ENCODE results near the gene CFDP1. TPM values are rescaled to one million over a fixed set of nuclear protein-coding genes. Genes with fewer than 3 reads are reported as not detected.
"Not testable (repeated sequence)": the region's sequence is repeated elsewhere in the genome, so short reads cannot be mapped to it uniquely, and the experiment has no call there.

Gene CFDP1
- polyA plus RNA-seq, 4 donors = 149 to 200 (median 170) TPM

DNA sequence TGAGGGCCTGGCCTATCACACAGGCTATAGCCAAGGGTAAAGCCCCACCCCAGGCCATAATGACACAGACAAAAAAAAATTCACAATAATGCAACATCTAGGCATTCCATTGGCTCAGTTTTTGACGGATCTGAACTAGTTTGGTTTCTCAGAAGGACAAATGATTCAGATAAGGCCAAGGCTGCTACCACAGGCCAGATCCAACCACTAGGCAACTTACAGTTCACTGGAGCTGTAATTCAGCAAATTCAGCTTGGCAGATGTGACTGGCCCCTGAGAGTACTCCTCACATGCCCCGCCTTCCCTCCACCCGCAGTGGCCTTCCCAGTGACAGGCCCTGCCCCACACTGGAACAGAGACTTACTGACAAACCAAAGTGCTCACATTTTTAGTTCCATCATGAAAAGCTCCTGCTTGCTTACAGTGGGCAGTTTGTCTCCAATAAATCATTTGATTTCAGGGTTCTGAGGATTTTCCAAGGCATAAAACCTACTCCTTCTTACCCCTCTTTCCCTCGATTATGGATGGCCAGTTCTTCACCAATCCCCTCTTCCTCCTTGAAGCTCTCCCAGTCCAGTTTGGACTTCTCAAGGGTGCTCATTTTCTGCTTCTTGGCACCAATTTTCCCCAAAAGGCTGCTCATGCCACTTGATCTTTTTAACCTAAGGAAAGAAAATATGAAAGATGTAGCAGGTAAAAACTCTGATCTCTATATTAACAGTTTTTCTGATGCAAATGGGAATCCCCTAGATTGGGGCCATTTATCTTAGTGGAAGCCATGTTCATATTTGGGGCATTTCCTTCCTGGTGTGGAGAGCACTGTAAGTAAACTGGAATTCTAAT is 128.6 kb downstream of the CFDP1 start:
- DNase-seq (ENCODE audit: low read depth in 4 of 4, low spot score in 3 of 4) = no peak

DNA sequence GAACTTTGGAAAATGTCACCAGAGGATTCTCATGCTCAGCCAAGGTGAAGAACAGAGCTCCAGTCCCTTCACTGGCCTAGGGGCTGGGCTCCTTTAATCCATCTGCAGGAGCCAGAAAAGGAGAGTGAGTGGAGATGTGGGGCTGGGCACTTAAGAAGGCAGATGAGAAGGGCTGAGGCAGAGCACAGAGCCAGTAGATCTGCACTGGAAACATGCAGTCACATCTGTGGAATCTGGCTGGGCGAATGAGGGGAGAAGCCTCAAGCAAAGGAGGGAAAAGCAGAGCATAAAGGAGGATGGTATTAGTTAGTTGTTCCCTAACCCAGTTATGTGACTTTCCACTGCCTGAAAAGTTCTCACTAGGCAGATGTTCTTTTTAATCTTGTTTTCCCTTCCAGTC is 131.5 kb downstream of the CFDP1 start:
- DNase-seq (ENCODE audit: low read depth in 4 of 4, low spot score in 3 of 4) = no peak

DNA sequence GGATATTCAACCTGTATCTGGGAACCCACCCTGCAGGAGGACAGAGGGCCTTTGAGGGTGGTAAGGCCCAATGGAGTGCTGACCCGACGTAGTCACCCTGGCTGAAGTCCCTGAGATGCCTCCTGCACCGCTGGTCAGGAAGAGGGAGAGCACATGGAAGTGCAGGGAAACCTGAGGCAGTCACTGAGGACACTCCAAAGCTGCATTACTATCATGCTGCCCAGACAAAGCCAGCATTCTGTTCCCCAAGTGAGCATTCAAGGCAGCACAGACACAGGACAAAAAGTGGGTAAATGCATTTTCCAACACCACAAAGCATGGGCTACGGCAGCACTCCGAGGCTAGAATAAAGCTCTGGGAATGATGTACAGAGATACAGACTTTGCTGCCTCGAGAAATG is 135.0 kb downstream of the CFDP1 start:
- DNase-seq (ENCODE audit: low read depth in 4 of 4, low spot score in 3 of 4) = no peak

DNA sequence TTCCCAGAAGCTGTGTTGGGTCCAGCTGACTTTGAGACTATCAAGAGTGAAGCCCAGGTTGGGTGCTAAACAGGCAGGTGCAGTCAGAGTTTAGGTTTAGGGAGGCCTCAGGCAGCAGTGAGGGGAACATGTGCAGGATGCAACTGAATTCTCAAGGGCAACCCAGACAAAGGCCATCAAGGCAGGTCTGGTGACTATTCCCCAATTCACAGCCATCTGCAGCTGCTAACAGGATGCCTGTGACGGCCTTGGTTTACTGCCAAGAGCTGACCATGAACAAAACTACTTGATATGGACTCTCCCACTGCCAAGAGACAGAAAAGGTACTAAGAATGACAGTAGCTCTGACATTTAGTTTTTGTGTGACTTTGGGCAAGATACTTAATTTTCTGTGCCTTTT is 136.7 kb downstream of the CFDP1 start:
- DNase-seq (ENCODE audit: low read depth in 4 of 4, low spot score in 3 of 4) = no peak

DNA sequence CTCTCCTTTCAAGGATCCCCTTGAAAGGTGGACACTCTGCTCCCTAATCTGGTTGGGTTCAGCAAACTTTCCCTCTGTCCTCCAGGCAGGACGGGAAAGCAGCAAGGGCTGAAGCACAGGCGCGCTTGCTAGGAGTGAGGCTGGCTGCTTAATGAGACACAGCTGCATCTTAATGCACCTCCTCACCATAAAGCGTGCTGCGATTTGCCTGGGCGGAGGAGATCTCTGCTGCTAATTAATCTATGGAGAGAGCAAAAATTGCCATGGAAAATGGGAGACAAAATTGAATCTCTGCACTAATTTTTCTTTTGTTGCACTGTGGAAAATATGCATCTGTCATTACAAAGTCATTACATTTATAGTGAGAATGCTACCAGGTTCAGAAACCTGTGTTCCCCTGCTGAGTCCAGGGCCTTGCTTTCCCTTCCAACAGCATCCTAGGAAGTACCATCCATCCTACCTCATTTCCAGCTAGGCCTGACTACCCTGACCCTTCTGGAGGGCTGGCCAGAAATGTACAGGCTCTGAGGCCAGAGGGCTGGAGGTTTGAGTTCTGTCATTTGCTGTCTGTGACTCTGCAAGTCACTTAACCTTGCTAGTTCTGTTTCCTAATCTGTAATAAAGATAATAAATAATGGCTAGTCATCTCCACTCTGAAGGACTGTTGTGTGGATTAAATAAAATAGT is 138.4 kb downstream of the CFDP1 start:
- DNase-seq (ENCODE audit: low read depth in 4 of 4, low spot score in 3 of 4) = no peak

DNA sequence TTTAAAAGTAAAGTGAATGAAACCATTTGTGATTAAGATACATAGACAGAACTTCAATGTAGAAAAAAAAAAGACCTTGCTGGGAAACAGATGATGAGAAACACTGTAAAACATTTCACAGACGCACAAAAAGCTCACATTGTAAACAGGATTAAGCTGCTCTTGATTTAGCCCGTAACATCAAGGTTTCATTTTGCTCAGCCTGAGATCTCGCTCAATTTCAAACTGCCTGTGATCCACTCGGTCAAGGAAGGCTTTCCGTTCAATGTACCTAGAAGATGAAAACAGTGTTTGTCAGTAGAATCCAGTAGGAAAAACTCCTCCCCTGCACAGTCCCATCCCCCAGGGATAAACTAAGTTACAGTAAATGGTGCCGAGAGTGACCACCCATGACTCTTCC is 139.5 kb downstream of the CFDP1 start:
- no peak for DNase-seq (ENCODE audit: low read depth in 4 of 4, low spot score in 3 of 4)

DNA sequence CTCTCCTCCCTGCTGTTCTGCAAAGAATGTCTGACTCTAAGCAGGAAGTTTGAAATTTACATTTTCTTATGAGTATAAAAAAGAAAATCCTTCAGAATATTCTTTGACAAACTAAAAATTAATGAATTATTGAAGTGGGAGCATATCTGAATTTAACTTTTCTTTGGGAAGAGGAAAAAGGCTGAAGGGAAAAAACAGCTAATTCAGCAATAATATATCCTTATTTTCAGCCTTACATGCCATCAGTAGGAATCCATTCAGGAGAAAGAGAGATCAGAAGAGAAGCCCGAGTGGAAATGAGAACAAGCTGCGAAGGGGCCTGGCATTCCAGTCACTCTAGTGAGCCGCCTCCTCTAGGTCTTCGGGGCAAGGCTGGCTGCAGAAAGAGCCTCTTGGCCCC is 140.1 kb downstream of the CFDP1 start:
- DNase-seq (ENCODE audit: low read depth in 4 of 4, low spot score in 3 of 4) = no peak

DNA sequence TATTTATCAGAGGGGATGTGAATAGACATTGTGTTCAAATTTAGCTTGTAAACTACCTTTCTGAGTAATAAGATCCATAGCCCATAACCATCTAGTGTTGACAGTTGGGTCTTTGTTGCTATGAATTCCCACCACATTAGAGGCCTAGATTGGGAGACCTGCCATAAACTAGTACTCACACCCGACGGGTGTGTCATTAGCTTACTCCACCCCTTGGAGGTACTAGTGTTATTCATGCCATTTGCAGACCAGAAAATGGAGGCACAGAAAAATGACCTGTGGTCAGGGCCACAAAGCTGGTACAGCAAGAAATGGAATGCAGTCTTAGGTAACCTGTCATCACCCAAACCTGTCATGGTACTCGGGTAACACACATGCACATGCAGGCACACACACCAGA is 140.6 kb downstream of the CFDP1 start:
- no peak for DNase-seq (ENCODE audit: low read depth in 4 of 4, low spot score in 3 of 4)

DNA sequence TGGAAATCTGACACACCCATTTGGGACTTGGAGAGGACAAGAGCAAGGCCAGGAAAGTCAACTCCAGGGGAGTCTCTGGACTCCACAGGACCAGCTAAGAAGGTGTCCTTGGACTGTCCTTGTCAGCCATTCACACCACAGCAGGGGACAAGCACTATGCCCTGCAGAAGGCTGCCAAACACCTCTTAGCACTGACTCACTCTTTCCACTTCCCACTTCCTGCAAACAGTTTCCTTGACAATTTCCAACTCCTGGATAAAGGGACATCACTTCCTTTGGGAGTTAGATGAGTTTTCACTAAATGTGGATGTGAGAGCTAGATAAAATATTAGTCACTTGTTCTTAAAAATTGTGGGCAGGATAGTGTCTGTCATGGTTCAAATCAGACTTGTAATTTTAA is 144.1 kb downstream of the CFDP1 start:
- no peak for DNase-seq (ENCODE audit: low read depth in 4 of 4, low spot score in 3 of 4)

DNA sequence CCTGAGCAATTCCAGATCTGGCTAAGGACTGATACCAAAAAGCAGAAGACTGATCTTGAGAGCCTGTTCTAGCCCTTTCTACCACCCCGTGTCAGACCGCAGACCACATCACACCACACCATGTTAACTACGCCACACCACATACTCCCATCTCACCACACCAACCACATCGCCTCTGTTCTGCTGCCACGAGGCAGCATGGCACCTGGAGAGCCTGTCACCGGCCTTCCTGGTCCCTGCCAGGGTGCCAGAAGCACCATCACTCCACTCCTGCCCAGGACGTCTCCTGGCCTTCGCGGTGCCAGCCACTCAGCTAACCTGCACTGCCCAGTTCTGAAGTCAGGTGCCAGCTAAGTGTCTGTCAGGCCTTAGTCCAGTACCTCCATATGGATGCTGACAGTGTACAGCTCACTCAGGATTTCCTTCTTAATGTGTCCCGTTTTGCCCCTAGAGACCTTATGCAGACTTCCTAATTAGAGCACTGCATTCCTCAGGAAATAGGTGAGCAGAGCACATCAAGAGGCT is 144.6 kb downstream of the CFDP1 start:
- DNase-seq (ENCODE audit: low read depth in 4 of 4, low spot score in 3 of 4) = no peak

DNA sequence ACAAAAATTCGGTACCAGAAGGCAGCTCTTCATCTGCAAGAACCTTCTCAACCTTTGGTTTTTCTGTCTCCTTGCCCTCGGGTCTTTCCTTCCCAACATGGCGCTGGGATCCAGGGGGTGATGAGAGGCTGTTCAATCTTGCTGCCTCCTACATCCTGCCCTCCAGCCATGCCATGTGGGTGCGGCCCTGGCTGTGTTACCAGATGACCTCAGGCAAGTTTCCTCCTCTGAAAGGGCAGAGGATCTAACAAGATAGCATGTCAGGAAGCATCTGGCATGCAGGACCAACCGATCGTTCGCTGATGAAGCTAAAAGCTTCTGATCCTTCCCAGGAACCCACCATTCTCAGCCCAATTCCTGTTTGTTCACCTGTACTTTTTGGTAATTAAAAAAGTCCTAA is 145.1 kb downstream of the CFDP1 start:
- DNase-seq (ENCODE audit: low read depth in 4 of 4, low spot score in 3 of 4) = no peak

DNA sequence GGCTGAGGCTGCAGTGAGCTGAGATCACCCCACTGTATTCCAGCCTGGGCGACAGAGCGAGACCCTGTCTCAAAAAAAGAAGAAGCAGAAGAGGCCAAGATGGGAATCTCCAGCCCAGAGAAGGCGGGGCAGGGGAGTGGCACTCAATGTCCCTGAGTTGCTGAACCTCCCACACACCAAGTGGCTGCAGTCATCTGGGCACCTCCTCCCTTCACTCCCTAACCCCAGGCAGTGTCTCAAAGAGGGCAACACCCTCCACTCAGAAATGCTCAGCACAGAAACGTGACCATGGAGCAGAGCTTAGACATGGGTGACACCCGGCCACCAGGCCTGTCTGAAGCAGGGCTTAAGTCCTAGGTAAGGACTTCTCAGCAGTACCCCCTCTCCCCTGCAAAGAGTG is 145.6 kb downstream of the CFDP1 start:
- no peak for DNase-seq (ENCODE audit: low read depth in 4 of 4, low spot score in 3 of 4)

DNA sequence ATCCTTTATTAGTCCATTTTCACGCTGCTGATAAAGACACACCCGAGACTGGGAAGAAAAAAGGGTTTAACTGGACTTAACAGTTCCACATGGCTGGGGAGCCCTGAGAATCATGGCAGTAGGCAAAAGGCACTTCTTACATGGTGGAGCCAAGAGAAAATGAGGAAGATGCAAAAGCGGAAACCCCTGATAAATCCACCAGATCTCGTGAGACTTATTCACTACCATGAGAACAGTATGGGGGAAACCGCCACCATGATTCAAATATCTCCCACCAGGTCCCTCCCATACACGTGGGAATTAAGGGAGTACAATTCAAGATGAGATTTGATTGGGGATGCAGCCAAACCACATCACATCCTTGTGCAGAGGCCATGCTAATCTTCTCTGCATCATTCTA is 146.9 kb downstream of the CFDP1 start:
- no peak for DNase-seq (ENCODE audit: low read depth in 4 of 4, low spot score in 3 of 4)

DNA sequence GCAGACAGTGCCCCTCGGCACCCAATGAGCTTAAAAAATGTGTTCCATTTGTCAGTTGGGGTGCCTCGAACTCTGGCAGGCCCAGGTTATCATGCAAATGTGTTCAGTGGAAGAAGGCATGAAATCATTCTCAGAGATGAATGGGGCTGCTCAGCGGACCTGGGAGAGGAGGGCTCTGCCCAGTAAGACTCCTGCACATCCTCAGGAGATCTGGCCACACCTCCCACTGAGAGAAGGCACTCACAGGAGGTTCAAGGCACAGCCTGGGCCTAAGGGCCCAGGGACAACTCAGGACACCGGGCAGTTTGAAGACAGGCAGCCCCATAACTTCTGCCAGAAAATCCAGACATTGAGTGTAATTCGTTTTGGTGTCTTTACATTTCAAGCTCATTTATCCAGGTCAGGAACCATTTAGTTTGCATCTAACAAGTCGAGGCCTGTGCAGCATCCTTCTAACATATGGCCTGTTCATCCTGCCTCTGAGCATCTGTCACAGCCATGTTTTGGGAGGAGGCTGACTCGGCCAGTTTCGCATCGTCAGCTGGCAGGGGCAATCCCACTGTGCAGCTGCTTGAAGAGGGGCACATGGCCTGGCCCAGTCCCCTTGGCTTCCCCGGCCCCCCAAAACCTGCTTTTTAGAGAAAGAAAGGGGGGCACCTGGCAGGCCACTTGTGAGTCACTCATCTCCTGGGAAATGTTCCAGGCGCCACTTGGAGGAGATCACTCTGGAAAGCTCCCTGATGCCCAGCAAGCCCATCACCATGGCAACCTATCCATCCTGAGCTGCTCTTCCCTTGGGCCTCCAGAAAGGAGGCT is 150.6 kb downstream of the CFDP1 start:
- no peak for DNase-seq (ENCODE audit: low read depth in 4 of 4, low spot score in 3 of 4)

DNA sequence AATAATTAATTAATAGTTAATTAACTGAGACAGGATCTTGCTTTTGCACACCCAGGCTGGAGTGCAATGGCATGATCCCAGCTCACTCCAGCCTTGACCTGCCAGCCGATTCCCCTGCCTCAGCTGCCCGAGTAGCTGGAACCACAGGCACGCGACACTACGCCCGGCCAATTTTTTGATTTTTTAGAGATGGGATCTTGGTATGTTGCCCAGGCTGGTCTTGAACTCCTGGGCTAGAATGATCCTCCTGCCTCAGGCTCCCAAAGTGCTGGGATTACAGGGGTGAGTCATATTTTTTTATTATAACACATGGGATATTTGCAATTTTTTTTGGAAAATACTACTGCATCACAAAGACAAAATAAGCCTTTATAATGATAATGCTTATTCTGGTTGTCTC is 151.5 kb downstream of the CFDP1 start:
- DNase-seq (ENCODE audit: low read depth in 4 of 4, low spot score in 3 of 4) = no peak

DNA sequence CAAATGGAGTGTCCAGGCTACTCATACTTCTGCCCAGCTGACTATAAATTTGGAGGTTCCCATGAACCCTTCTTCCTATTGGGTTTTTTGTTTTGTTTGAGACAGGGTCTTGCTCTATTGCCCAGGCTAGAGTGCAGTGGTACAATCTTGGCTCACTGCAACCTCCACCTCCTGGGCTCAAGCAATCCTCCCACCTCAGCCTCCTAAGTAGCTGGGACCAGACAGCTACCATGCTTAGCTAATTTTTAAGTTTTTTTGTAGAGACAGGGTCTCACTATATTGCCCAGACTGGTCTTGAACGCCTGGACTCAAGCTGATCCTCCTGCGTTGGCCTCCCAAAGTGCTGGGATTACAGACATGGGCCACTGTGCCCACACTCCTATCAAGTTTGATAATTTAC is 152.3 kb downstream of the CFDP1 start:
- DNase-seq (ENCODE audit: low read depth in 4 of 4, low spot score in 3 of 4) = not testable (repeated sequence)

DNA sequence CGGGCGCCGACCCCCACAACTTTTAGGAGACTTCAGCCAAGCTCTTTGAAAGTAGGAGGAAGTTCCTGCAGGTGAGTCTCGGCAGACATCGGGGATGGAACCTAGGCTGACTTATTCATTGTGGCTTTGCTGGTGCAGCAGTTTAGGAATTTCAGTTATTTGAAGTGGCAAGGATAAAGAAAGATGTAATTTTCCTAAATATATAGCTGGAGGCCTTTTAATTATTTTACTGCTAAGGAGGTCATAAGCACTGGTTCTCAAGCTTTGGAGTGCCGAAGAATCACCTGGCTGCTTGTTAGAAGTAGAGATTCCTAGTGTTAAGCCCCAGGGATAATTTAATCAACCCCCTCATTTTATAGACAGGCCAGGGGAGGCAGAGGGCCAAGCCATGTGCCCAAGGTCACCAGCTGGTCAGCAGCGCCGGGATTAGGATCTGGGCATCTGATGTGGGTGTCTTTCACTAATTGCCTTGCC is 152.9 kb downstream of the CFDP1 start:
- no peak for DNase-seq (ENCODE audit: low read depth in 4 of 4, low spot score in 3 of 4)

DNA sequence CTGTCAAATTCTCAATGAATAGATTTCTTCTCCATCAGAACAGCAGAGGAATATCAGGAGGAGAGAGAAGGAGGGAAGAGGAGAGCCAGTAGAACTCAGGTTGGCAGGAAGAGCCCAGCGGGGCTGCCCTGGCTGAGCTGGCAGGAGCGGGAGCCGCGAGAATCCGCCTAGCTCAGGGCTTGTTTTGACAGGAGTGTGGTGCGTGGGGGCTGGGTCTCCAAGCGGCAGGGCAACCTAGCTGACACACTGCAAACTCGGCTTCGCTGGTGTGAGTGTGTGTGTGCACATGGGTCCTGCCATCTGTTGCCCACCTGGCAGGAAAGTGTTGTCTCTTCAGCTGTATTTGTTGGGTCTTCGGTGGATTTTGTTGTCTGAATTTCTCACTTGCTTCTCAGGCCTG is 154.0 kb downstream of the CFDP1 start:
- DNase-seq (ENCODE audit: low read depth in 4 of 4, low spot score in 3 of 4) = no peak

DNA sequence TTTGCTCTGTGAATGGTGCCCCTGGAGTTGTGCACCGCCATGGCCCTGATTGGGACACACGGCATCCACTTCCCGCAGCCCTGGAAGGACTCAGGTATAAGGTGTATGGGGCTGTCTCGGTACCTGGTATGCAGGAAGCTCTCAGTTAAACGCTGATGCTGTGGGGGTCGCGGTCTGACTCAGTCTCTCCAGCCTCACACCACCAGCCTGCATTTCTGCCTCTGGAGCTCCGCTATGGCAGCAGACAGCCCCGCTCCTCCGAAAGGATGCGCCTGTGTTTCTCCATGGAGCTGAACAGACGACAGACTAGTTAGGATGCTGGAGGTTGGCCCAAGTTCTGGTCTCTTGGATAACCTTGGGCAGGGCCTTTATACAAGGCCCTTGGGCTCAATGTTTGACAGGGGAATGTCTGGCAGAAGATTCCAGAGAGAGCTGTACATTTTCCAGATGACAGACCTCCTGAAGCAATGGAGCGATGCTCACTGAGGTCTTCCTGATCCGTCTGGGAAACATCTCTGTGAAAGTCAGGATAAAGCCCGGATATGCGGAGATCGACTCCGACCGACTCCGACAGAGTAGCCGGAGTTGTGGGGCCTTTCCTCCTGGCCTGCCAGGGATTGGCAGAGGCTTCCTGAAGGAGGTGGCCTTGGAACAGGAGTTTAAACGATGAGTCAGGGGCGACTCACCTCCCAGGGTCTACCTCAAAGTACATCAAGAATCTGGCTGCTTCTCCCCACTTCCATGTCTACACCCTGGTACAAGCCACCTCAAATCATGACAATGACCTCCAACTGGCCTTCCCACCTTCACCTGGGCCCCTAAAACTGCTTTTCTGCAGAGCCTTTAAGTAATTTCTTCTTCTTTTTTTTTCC is 160.0 kb downstream of the CFDP1 start:
- no peak for DNase-seq (ENCODE audit: low read depth in 4 of 4, low spot score in 3 of 4)

DNA sequence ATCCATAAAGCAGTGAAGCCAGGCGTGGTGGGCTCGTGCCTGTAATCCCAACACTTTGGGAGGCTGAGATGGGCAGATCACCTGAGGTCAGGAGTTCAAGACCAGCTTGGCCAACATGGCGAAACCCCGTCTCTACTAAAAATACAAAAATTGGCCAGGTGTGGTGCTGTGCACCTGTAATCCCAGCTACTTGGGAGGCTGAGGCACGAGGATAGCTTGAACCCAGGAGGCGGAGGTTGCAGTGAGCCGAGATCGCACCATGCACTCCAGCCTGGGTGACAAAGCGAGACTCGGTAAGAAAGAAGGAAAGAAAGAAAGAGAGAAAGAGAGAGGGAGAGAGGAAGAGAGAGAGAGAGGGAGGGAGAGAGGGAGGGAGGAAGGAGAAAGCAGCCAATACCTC is 160.7 kb downstream of the CFDP1 start:
- DNase-seq (ENCODE audit: low read depth in 4 of 4, low spot score in 3 of 4) = not testable (repeated sequence)
